ENCODE measurements around the gene CDK5.
A peak's percentile ranks its signal among the peaks of the same experiment; 100 is the strongest.

The CDK5 gene

GRCh38 chr7:151068069-151068773, 10.5 kb upstream of the CDK5 start:
- Mint-ChIP-seq H3K4me1 (peaks cover 4% of the 10 kb centered on the region), H3K36me3 (peaks cover 63% of the 10 kb centered on the region), H3K4me3 (no peak overlapping the region), H3K27me3 (no peaks in the 10 kb centered on the region), H3K9me3 (no peaks in the 10 kb centered on the region), H3K27ac (no peak overlapping the region)
- ATAC-seq, result no peak

- peaks cover 51% of the 10 kb centered on the region for H3K36me3 Mint-ChIP-seq
- no peak overlapping the region for H3K4me3 Mint-ChIP-seq
- ATAC-seq, result peak; percentile 25
- no peaks in the 10 kb centered on the region for H3K27me3 Mint-ChIP-seq
- H3K4me1 Mint-ChIP-seq, result peaks cover 10% of the 10 kb centered on the region
- H3K9me3 Mint-ChIP-seq, result no peaks in the 10 kb centered on the region
- H3K27ac Mint-ChIP-seq, result no peak overlapping the region
Measured at GRCh38 chr7:151066273-151066974, 8.7 kb upstream of the CDK5 start.

- Mint-ChIP-seq H3K27me3 (no peaks in the 10 kb centered on the region), H3K27ac (no peak overlapping the region), H3K36me3 (peaks cover 44% of the 10 kb centered on the region), H3K4me1 (peaks cover 19% of the 10 kb centered on the region), H3K9me3 (no peaks in the 10 kb centered on the region), H3K4me3 (no peak overlapping the region)
- no peak for ATAC-seq
Measured at GRCh38 chr7:151065516-151065915, 7.8 kb upstream of the CDK5 start.

GRCh38 chr7:151064993-151065392, 7.3 kb upstream of the CDK5 start:
- H3K4me1 Mint-ChIP-seq, result peaks cover 24% of the 10 kb centered on the region
- ATAC-seq, result no peak
- H3K27me3 Mint-ChIP-seq, result no peaks in the 10 kb centered on the region
- no peaks in the 10 kb centered on the region for H3K9me3 Mint-ChIP-seq
- H3K36me3 Mint-ChIP-seq, result peaks cover 39% of the 10 kb centered on the region
- no peak overlapping the region for H3K4me3 Mint-ChIP-seq
- H3K27ac Mint-ChIP-seq, result no peak overlapping the region

GRCh38 chr7:151064454-151064853, 6.8 kb upstream of the CDK5 start:
- Mint-ChIP-seq H3K9me3 (no peaks in the 10 kb centered on the region), H3K27me3 (no peaks in the 10 kb centered on the region), H3K4me1 (peaks cover 25% of the 10 kb centered on the region), H3K4me3 (no peak overlapping the region), H3K27ac (no peak overlapping the region), H3K36me3 (peaks cover 33% of the 10 kb centered on the region)
- ATAC-seq, result no peak

- Mint-ChIP-seq H3K9me3 (no peaks in the 10 kb centered on the region), H3K4me1 (peaks cover 36% of the 10 kb centered on the region), H3K27me3 (no peaks in the 10 kb centered on the region), H3K36me3 (peaks cover 25% of the 10 kb centered on the region), H3K27ac (no peak overlapping the region), H3K4me3 (no peak overlapping the region)
- ATAC-seq, result no peak
Measured at GRCh38 chr7:151063212-151063561, 5.5 kb upstream of the CDK5 start.

- no peak for ATAC-seq
- H3K4me3 Mint-ChIP-seq, result no peak overlapping the region
- H3K27me3 Mint-ChIP-seq, result no peaks in the 10 kb centered on the region
- peaks cover 37% of the 10 kb centered on the region for H3K4me1 Mint-ChIP-seq
- H3K27ac Mint-ChIP-seq, result no peak overlapping the region
- H3K36me3 Mint-ChIP-seq, result peaks cover 19% of the 10 kb centered on the region
- H3K9me3 Mint-ChIP-seq, result no peaks in the 10 kb centered on the region
Measured at GRCh38 chr7:151062399-151063211, 4.9 kb upstream of the CDK5 start.

- no peak for ATAC-seq
- H3K27ac Mint-ChIP-seq, result no peak overlapping the region
- H3K9me3 Mint-ChIP-seq, result no peaks in the 10 kb centered on the region
- H3K27me3 Mint-ChIP-seq, result no peaks in the 10 kb centered on the region
- peaks cover 16% of the 10 kb centered on the region for H3K36me3 Mint-ChIP-seq
- peak overlapping the region; percentile 88 for H3K4me3 Mint-ChIP-seq
- H3K4me1 Mint-ChIP-seq, result peaks cover 43% of the 10 kb centered on the region
Measured at GRCh38 chr7:151062111-151062398, 4.4 kb upstream of the CDK5 start.

- Mint-ChIP-seq H3K4me1 (peaks cover 49% of the 10 kb centered on the region), H3K36me3 (peaks cover 16% of the 10 kb centered on the region), H3K9me3 (no peaks in the 10 kb centered on the region), H3K27ac (peak overlapping the region; percentile 86), H3K4me3 (peak overlapping the region; percentile 88), H3K27me3 (no peaks in the 10 kb centered on the region)
- no peak for ATAC-seq
Measured at GRCh38 chr7:151061213-151062110, 3.8 kb upstream of the CDK5 start.

GRCh38 chr7:151060416-151061212, 2.9 kb upstream of the CDK5 start:
- Mint-ChIP-seq H3K27ac (peak overlapping the region; percentile 86), H3K27me3 (no peaks in the 10 kb centered on the region)
- ATAC-seq, result no peak

GRCh38 chr7:151060113-151060415, 2.4 kb upstream of the CDK5 start:
- no peaks in the 10 kb centered on the region for H3K9me3 Mint-ChIP-seq
- peak overlapping the region; percentile 88 for H3K4me3 Mint-ChIP-seq
- ATAC-seq, result no peak
- H3K4me1 Mint-ChIP-seq, result peaks cover 46% of the 10 kb centered on the region
- H3K27ac Mint-ChIP-seq, result peak overlapping the region; percentile 86
- H3K36me3 Mint-ChIP-seq, result peaks cover 14% of the 10 kb centered on the region
- H3K27me3 Mint-ChIP-seq, result no peaks in the 10 kb centered on the region

More at GRCh38 chr7:151060416-151061212, 2.9 kb upstream of the CDK5 start:
- H3K36me3 Mint-ChIP-seq, result peaks cover 17% of the 10 kb centered on the region
- H3K4me3 Mint-ChIP-seq, result peak overlapping the region; percentile 88
- H3K9me3 Mint-ChIP-seq, result no peaks in the 10 kb centered on the region
- peaks cover 50% of the 10 kb centered on the region for H3K4me1 Mint-ChIP-seq

- Mint-ChIP-seq H3K27me3 (no peaks in the 10 kb centered on the region), H3K27ac (peak within 1 kb of the TSS; percentile 86), H3K9me3 (no peaks in the 10 kb centered on the region), H3K4me1 (peaks cover 46% of the 10 kb centered on the region), H3K36me3 (peaks cover 19% of the 10 kb centered on the region), H3K4me3 (peak within 1 kb of the TSS; percentile 88)
- peak; percentile 62 for ATAC-seq
Measured at GRCh38 chr7:151059367-151060112, 1.8 kb upstream of the CDK5 start, which contains the start of gene SLC4A2. SLC4A2 (plus strand) TSS chr7:151059589; CDS start chr7:151061988, 2,399 bp downstream.

GRCh38 chr7:151058781-151059366, 1.2 kb upstream of the CDK5 start:
- peak overlapping the region; percentile 88 for H3K4me3 Mint-ChIP-seq
- peak overlapping the region; percentile 86 for H3K27ac Mint-ChIP-seq
- no peaks in the 10 kb centered on the region for H3K27me3 Mint-ChIP-seq
- H3K9me3 Mint-ChIP-seq, result no peaks in the 10 kb centered on the region
- peaks cover 46% of the 10 kb centered on the region for H3K4me1 Mint-ChIP-seq
- ATAC-seq, result no peak
- H3K36me3 Mint-ChIP-seq, result peaks cover 20% of the 10 kb centered on the region

All from stimulated activated memory B cell treated with anti-CD40 and anti-IgM and Interleukin-4, amounts not matched to agents 10 μg/mL and 1 μg/mL and 100 μg/mL, for 72 hours (primary cell).